NCI-H524 treated with DMSO at 0.1 percent for 48 hours (cell line): Measurements from ENCODE around the gene TAF1B.
A peak's percentile ranks its signal among the peaks of the same experiment; 100 is the strongest.

Experiments
- DNase-seq: peaks from one replicate; lab custom pipeline; 2025; lab: John Stamatoyannopoulos, UW

TAF1B gene

DNA sequence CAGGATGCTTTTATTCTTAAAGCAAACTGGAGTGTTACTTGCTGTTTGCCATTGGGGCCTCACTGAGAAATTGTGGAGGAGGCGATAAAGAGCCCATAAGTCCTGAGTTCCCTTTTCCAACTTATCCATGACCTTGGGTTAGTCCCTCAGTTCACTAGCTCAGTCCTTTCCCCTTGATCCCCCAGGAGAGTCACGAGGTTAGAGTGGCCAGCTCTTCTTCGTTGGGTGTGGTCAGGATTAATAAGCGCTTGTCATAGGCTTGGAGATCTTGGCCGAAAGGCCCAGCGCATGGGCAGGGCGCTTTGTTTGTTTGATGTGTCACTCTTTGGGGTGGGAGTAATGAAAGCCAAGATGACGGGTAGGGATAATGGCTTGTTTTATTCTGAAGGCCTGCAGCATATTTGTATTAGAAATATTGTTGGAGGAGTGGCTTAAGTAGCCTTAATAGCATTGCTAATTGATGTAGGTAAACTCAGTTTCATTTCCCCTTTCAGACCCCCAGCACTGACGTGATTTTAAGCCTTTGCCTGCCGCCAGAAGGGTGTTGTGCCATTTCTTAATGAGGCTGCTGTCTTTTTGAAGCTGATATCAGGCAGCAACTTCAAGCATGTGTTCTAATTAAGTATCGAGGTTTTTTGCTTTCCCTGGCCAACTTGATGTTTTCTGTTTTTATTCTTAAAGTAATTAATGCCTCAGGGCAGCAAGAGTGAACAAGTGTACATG is 123.9 kb downstream of the TAF1B start:
- no peak for DNase-seq

DNA sequence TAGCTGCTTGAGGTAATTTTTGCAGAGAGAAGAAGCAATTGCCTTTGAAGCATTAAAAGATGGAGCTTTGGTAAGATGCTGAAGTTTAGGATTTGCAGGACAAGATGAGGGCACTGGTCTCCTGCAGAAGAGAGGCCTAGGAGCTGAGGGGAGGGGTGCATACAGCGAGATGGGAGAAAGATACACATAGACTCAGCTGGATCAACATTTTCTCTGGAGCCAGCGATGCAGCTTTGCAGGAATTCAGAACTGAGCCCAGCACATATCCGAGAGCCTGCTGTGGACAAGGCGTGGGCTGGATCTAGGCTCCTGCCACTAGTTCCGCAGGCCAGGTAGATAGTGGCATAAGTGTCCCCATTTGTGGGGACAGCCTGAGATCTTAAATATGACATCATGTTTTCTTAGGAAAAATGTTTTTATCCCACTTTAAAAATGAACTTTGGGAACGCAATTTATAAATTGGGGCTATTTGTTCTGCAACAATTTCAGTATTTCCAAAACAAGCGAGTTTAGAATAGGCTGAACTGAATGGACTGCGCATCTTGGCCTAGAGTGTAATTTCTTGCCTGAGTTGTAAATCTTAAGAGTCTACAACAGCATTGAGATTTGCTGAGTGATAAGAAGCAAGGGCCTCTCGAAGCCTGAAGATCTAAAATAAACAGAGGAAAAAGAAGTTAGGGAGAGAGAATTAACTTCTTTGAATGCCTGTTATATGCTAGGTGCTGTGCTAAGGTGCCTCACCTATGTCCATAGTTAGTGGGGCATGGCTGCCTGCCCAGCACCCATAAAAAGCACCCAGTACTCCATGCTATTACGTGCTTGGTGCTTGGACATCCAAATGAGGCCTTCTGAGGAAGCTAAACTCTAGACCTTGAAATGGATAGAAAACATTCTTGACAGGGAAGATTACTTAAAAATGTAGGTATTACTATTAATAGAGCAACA is 125.6 kb downstream of the TAF1B start:
- DNase-seq, result no peak

- peak; percentile 91 for DNase-seq
Observed at GRCh38 chr2:9970200-9971044, 127.1 kb downstream of the TAF1B start.

DNA sequence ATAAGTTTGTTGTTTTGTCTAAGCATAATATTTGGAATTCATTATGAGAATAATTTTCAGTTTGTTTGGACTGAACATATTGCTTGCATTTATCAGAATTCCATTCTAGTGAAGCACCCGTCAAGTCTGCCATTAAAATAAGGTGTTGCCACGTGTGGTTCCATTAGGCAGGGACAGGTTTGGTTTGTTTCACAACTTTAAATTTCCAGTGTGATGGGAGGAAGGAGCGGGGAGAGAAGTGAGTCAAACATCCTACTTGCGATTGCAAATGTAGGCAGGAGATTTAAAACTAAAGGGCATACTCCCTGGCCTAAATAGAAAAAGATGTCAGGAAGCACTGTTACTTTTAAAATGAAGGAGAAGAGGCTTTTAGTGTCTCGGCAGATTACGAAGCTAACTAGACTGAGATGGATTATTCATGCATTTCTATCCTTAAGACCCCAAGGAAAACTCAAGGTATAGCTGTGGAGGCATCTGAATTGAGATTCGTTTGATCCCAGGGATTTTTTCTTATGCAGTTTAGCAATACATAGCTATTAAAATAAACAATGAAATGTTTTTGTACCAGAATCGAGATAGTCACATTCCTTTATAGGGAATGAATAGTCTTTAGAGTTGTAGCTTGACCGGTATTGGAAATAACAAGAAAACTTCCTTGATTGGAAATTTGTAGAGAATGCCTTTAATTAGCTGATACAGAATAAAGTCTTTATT is 128.0 kb downstream of the TAF1B start:
- no peak for DNase-seq

DNA sequence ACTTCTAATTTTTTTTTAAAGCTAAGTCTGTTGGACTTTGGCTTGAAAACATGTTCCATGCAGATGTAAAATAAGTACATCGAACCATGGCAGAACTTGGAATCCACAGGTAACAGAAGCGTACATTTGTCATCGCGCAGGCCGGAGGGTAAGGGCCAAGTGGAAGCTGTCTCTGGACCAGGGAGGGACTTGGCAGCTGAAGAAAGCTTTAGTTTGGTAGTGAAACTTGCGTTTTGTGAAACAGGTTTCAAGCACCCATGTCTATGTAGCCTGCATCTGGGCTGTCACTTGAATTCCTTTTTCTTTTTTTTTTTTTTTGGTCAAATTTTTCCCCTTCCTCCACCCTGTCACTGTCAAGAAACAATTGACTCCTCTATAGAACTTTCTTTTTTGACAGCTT is 128.6 kb downstream of the TAF1B start:
- no peak for DNase-seq

GRCh38 chr2:9972621-9973479 is 129.6 kb downstream of the TAF1B start:
- DNase-seq, result no peak

DNA sequence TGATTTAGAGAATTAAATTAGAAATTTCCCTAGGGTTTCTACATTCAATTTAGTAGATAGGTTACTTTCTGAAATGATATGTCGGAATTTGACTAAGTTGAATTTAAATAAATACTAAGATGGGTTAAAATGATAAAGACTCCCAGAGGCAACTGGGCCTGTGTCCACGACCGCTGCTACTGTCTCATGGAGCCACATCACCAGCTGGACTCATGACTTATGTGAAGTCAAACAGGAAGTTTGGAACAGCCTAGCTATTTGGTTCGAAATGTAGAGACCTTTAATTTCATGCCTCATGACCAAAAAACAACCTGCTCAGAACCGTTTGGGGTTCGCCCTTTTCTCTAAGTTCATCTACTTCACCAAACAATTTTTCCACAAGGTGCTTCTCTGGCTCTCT is 130.4 kb downstream of the TAF1B start:
- no peak for DNase-seq

GRCh38 chr2:9974343-9974742 is 131.1 kb downstream of the TAF1B start:
- no peak for DNase-seq

- DNase-seq, result no peak
Observed at GRCh38 chr2:9975328-9975727, 132.1 kb downstream of the TAF1B start.

- no peak for DNase-seq
Observed at GRCh38 chr2:9975805-9976447, 132.7 kb downstream of the TAF1B start.

DNA sequence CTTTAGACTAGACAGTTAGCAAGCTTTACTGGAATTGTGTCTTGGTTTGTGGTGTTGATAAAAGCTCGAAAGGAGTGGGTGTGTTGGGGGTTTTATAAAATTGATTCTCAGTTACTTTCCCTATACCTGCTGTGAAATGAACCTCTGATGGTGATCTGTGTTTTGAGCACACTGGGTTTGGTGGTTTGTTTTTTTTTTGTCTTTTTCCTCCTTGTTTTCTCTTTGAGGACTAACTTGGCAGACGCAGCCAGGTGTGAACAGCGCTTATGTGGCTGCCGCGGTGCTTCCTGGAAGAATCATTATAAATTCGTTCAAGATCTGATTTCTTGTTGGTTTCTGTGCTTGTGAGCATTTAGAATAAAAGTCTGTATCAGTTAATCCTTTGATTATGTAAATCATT is 136.7 kb downstream of the TAF1B start:
- no peak for DNase-seq

- DNase-seq, result no peak
Observed at GRCh38 chr2:9980520-9980919, 137.2 kb downstream of the TAF1B start.

- DNase-seq, result no peak
Observed at GRCh38 chr2:9981655-9982054, 138.4 kb downstream of the TAF1B start.

DNA sequence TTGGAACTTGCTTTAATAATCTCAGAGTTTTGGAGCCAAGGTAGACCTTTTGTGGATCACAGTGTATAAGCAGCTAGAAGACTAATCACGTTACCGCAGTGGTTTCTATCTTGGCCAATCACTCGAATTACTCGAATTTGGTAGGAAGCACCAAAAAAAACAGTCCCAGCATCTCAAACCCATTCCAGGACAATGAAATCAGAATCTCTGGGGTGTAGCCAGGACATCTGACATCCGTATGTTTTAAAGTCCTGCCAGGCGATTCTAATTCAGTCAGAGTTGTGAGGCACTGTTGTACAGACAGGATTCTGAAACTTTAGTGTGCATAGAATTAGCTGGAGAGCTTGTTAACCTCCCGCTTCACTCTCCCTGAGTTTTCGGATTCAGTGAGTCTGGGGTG is 139.0 kb downstream of the TAF1B start:
- DNase-seq, result no peak

GRCh38 chr2:9982891-9983290 is 139.6 kb downstream of the TAF1B start:
- no peak for DNase-seq

GRCh38 chr2:9983401-9984216 is 140.3 kb downstream of the TAF1B start:
- DNase-seq, result no peak
